Umbilical cord (tissue), 2 donors: ENCODE results near the gene TM6SF1. TPM values are rescaled to one million over a fixed set of nuclear protein-coding genes. Genes with fewer than 3 reads are reported as not detected.
"Not testable (repeated sequence)": the region's sequence is repeated elsewhere in the genome, so short reads cannot be mapped to it uniquely, and the experiment has no call there.

Source experiments
- DNase-seq: peaks from one replicate; pipeline ENCODE4 v3.0.0-alpha.2; 2015; ENCODE audit warnings: low spot score
- total RNA-seq: library from RNA; depleted of rRNA; stranded (reverse); fragments of >200 nt; gene quantifications from one replicate; pipeline ENCODE4 v1.2.3, GENCODE V29; 2014; ENCODE audit warnings: low replicate concordance; ENCODE audit not compliant: insufficient read depth

Gene TM6SF1
- total RNA-seq, 1 donor from 2014 or later = 4.6 TPM

DNA sequence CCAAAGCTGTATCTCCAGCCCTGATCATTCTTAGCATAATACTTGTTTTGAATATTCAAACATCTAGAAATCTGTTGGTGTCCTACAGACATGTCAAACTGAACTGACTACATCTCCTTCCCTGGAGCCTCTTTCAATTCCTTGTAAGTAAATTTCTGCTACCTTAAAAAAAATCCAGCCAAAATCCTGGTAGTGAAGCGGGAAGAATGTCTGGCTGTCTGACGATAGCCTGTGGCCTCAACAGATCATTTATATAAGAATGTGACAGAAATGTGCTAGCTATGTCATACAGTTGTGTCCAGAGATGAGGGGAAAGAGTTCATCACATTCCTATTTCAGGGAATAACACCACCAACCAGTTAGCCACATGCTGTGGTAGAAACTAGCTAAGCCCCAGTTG, 18.6 kb upstream of the TM6SF1 start:
- no peak for DNase-seq

- DNase-seq = no peak
Measured at GRCh38 chr15:83090465-83090864, 17.0 kb upstream of the TM6SF1 start.

DNA sequence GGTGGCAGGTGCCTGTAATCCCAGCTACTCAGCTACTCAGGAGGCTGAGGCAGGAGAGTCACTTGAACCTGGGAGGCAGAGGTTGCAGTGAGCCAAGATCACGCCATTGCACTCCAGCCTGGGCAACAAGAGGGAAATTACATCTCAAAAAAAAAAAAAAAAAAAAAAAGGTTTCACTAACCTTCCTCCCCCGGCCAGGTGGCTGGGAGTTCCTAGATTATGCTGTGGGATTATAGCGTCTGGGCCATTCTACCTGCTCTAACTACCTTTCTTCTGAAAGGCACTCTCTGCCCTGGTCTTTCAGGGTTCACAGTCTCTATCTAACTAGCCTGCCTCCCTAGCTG, 15.5 kb upstream of the TM6SF1 start:
- DNase-seq = not testable (repeated sequence)

DNA sequence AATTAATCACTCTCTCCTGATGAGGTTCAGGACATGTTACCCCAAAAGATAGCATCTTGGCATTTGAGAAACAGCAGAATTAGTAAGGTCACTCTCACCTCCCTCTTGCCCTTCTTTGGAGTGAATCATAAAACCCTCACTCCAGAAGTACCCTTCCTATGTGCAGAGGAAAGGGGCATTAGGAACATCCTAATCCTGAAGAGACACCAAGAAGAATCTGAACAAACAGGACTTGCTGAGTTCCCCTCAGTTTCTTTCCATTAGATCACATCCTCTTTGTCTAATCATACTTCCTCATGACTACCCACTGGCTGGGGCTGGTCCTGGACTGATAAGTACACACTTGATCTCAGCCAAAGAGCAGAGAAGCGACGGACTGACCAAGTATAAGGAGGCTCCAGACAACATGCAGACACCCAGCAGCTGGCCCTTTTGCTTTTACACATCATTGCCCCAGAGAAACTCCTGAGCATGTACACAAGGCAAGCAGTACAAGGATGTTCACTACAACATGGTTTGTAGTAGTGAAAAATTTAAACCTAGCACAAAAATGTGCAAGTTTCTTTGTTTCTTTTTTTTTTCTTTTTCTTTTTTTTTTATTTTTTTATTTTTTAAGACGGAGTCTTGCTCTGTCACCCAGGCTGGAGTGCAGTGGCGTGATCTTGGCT, 15.0 kb upstream of the TM6SF1 start:
- DNase-seq = peak; percentile 66

DNA sequence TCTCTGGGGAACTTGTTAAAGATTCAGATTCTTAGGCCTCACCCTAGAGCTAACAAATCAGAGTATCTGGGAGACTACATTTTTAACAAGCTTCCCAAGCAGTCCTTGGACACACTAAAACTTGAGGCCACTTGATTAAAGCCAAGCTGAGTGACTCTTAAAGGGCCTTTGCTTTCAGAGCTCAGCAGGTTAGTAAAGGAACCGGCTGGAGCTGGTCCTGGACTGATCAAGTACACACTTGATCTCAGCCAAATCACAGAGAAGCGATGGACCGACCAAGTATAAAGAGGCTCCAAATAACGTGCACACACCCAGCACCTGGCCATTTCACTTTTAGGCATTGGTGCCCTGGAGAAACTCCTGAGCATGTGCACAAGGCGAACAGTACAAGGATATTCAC, 12.9 kb upstream of the TM6SF1 start:
- no peak for DNase-seq

DNA sequence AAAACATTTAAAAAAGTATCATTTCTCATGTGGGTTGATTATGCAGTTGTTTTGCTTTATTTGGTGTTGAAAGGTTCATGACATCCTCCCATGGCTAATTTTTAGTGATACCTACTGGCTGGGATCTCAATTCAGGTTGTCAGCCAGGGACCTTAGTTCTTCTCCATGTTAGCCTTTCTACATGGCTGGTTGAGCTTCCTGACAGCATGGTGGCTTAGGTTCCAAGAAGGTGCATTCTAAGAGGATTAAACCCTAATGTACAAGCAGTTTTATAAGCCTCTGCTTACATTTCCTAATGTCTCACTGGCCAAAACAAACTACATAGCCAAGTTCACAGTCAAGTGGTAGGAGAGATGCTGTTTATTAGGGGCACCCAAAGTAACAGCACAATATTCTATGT, 9.4 kb upstream of the TM6SF1 start:
- DNase-seq = no peak

GRCh38 chr15:83099290-83099689, 8.2 kb upstream of the TM6SF1 start:
- no peak for DNase-seq

GRCh38 chr15:83100097-83100646, 7.3 kb upstream of the TM6SF1 start:
- peak; percentile 35 for DNase-seq

- no peak for DNase-seq
Measured at GRCh38 chr15:83102346-83102745, 5.1 kb upstream of the TM6SF1 start.

GRCh38 chr15:83104141-83104540, 3.3 kb upstream of the TM6SF1 start:
- no peak for DNase-seq

DNA sequence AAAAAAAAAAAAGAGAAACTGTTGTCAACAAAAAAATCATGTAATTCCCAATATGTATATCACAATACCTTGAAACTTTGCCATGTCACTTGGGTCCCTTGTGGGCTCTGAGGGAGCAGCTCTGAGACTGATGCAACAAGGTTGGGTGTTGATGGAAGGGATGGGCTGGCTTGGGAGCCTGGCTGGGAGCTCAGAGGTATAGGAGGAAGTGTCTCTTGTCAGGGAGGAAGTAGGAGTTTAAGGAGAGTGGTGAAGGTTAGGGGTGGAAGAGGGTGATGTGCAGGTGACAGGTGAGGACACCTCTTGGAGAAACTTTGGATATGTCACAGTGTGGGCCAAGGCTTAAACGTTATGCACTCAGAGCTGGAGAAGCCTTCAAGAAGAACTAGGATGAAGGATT, 2.0 kb upstream of the TM6SF1 start:
- DNase-seq = no peak

- no peak for DNase-seq
Measured at GRCh38 chr15:83107841-83108181, 366 bp downstream of the TM6SF1 start.

- peak; percentile 55 for DNase-seq
Measured at GRCh38 chr15:83108266-83109219, 1.1 kb downstream of the TM6SF1 start.

DNA sequence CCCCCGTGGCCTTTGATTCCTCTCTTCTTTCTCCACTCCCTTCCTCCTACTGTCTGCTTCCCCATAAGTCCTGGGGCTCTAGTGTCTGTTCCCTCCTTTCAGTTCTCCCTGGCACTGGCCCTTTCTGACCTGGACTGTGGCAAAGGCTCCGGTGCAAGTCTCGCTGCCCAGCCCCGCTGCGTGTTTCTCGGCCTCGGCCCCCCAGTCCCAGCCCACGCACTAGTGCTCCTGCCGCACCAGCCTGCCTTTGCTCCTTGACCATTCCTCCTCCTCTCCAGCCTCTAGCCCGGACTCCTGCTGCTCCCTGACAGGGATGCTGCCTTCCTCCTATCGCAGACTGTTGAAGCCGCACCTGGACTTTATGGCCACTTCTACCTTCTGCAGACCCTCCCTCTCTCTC, 2.1 kb downstream of the TM6SF1 start:
- DNase-seq = no peak

- DNase-seq = no peak
Measured at GRCh38 chr15:83110381-83110780, 2.9 kb downstream of the TM6SF1 start.

GRCh38 chr15:83111149-83111548, 3.7 kb downstream of the TM6SF1 start:
- no peak for DNase-seq

DNA sequence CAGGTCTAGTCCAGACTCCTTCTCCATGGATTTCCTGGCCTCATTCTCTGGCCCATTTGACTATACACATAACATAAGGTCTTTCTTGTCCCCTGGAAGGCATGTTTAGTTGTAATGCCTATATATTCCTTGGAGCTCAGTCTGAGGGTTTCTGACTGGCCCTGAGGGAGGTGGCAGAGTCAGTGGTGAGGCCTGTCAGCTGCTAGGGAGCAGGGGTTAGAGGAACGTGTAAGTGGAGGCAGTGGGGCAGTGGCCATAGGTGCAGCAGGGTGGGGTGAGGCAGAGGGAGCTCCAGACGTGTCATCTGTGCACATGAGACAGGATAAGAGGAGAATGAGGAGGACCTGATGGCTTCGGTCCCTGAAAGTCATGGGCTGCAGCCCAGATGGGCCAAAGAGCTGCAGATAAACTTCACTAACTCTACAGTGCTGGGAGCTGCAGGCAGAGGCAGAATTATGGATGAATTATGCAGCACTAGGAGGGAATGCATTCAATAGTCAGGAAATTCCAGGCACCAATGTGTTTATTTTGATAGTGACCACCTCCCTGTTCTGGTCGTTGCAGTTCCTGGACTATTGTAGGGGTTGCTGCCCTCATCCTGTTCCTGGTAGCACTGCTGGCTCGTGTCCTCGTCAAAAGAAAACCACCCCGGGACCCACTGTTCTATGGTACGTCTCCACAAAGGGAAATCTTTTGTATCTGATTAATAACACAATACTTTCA, 4.9 kb downstream of the TM6SF1 start:
- DNase-seq = peak; percentile 38

- DNase-seq = no peak
Measured at GRCh38 chr15:83112956-83113299, 5.5 kb downstream of the TM6SF1 start.

DNA sequence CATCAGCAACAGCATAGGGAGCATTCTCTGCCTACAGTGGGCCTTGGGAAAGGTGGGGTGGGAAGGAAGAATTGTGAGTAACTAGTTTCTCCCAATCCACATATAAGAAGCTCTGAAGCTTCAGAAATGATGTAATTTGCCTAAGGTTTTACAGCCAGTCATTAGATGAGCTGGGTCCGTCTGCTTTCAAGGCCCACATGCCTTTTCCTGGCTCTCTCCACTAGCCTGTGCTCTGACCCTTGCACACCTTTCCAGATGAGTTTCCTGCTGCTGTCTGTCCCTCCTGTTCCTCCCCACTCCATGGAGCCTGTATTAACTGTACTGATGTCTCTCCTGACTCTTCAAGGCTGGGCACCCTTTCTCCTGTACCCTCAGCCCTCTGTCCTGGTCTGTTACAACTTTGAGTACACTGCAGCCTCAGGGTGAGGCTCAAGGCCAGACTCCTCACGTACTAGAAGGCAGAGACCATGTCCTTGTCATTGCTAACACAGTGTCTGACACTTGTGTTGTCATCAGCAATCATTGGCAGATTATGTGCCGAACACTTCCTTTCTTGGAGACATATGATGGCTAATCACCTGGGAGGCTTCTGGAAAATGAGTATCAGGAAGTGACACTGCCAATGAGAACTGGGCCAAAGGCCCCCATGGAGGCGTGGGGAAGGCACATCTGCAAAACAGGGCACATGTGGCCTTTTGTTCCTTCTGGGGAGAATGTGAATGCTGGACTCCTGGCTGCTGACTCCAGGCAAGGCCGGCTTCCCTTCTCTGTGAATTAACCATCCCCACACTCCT, 6.6 kb downstream of the TM6SF1 start:
- DNase-seq = no peak

DNA sequence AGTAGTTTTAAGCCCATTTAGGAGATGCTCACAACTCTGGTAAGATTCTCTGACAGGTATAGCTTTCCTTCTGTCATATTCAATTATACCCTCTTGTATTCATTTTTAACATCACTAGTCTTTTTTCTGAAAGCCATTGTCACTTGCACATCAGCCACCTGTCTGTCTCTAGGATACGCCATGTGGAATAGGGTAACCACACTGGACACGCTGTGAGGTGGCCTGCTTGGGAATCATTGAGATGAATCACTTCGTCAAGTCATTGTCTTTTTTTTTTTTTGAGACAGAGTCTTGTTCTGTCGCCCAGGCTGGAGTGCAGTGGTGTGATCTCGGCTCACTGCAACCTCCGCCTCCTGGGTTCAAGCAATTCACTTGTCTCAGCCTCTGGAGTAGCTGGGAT, 7.4 kb downstream of the TM6SF1 start:
- no peak for DNase-seq

GRCh38 chr15:83115410-83115809, 8.0 kb downstream of the TM6SF1 start:
- no peak for DNase-seq
